ENCODE results near the gene USP25. TPM values are rescaled to one million over a fixed set of nuclear protein-coding genes. Genes with fewer than 3 reads are reported as not detected.

The USP25 gene
- total and polyA plus RNA-seq, 2 of the 8 experiments (the other 6 are each of a cell fraction or from before 2014, with no cell fraction given) = 11.2 to 48.1 TPM

GRCh38 chr21:15752763-15753407 is 23.1 kb downstream of the USP25 start:
- ChIA-PET POLR2A (ENCODE audit: partially characterized antibody) (interaction anchor here (0.6 to 4.0 kb wide), 11 partner anchors 9 to 68 kb away, joined by 3 to 26 read pairs (median 5); partner anchors contain the start of gene USP25), CTCF (ENCODE audit: partially characterized antibody) (interaction anchor here (0.8 to 2.1 kb wide), 6 partner anchors 8 to 161 kb away, joined by 3 to 6 read pairs (median 3); no protein-coding TSS in a partner anchor)
- H3K23me2 ChIP-seq (ENCODE audit: low read depth, low read length) = no peaks in the 10 kb centered on the region
- no peaks in the 10 kb centered on the region for H3K79me1 ChIP-seq (ENCODE audit: low read depth, low read length)
- H2BK20ac ChIP-seq (ENCODE audit: low read length) = no peak overlapping the region
- H3K4me3 ChIP-seq (ENCODE audit: extremely low read depth in 1 of 4, insufficient read depth in 2 of 4, low read depth in 3 of 4, low read length in 4 of 4) = peak overlapping the region in 1 of 4 experiments; percentile 41; a peak in 1 of 8 replicates
- DNase-seq (ENCODE audit: low read depth in 1 of 2, low spot score in 2 of 2) (peak; percentile 86 to 94), FAIRE-seq (peak; percentile 100)
- H4K8ac ChIP-seq (ENCODE audit: extremely low read depth, insufficient read depth, low read length) = no peak overlapping the region
- H3K23ac ChIP-seq (ENCODE audit: insufficient read length) = no peak overlapping the region
- 4% methylated on average over 3 of the region's 3 CpGs; no CpG with 5 or more reads in 1 of the 2 experiments for WGBS, 2 experiments (ENCODE audit: extremely low coverage in 1 of 2, insufficient coverage in 1 of 2, insufficient read length in 1 of 2, insufficient replicate concordance in 2 of 2, low coverage in 1 of 2, low lambda C conversion rate in 2 of 2, missing lambda C conversion rate in 1 of 2)
- 0 out of 7 replicates have a peak overlapping the region, but pooled peaks of 1 of the 4 experiments have one; percentile 13 for H3K9ac ChIP-seq (replicated peaks in 1 of 4; ENCODE audit: extremely low read depth in 1 of 4, low read depth in 3 of 4, low read length in 3 of 4)
- H2AFZ ChIP-seq (ENCODE audit: low read length) = no peak overlapping the region
- H2AK5ac ChIP-seq (ENCODE audit: low read depth, low read length) = no peak overlapping the region
- no peak overlapping the region for H2BK15ac ChIP-seq (ENCODE audit: low read length)
- peaks cover 23 to 93% of the 10 kb centered on the region in 2 experiments for H3K79me2 ChIP-seq (ENCODE audit: control insufficient read depth in 1 of 2, insufficient read depth in 2 of 2, low read length in 2 of 2)
- H2BK12ac ChIP-seq (ENCODE audit: low read depth, low read length) = no peak overlapping the region; the same call in 1 of the 2 replicates
- H3K18ac ChIP-seq (ENCODE audit: extremely low read depth, low read length) = no peak overlapping the region
- peak overlapping the region; percentile 57 for H4K5ac ChIP-seq (ENCODE audit: insufficient read length, low read depth, low read length)
- H4K91ac ChIP-seq (replicated peaks; ENCODE audit: insufficient read length, low read length) = no peak overlapping the region
- H2BK120ac ChIP-seq (replicated peaks; ENCODE audit: low read depth, low read length) = no peak overlapping the region
- H3K9me3 ChIP-seq (ENCODE audit: insufficient read depth in 2 of 2, low read depth in 1 of 2, low read length in 1 of 2) = peaks cover 0 to 5% of the 10 kb centered on the region in 2 experiments; a peak in 1 of 4 replicates
- peak overlapping the region; percentile 2 to 42; a peak in 3 of 4 replicates for H3K4me2 ChIP-seq (ENCODE audit: insufficient read depth in 1 of 2, low read depth in 2 of 2, low read length in 2 of 2)
- no peaks in the 10 kb centered on the region for H3K27me3 ChIP-seq (replicated peaks in 1 of 4; ENCODE audit: control insufficient read depth in 3 of 4, extremely low read depth in 1 of 4, insufficient read depth in 3 of 4, low read length in 3 of 4)
- H2BK5ac ChIP-seq (ENCODE audit: low read depth, low read length) = no peak overlapping the region
- peaks cover 9% of the 10 kb centered on the region in 2 experiments for H4K20me1 ChIP-seq (replicated peaks in 1 of 2; ENCODE audit: control insufficient read depth in 1 of 2, insufficient read depth in 2 of 2, low read length in 2 of 2)
- H3K27ac ChIP-seq (ENCODE audit: low read depth, low read length) = peak overlapping the region; percentile 52; the same call in 1 of the 2 replicates
- H3K4ac ChIP-seq (replicated peaks; ENCODE audit: insufficient read length, low read depth, low read length) = no peak overlapping the region
- no peak overlapping the region for H3K56ac ChIP-seq (replicated peaks; ENCODE audit: insufficient read length, low read depth, low read length)
- H3K36me3 ChIP-seq (ENCODE audit: control insufficient read depth in 2 of 4, insufficient read depth in 4 of 4, low read length in 3 of 4) = peaks cover 0 to 4% (median under 1%) of the 10 kb centered on the region in 4 experiments; a peak in 2 of 8 replicates
- H3K4me1 ChIP-seq (replicated peaks in 1 of 4; ENCODE audit: control insufficient read depth in 3 of 4, insufficient read depth in 4 of 4, low read length in 3 of 4) = peaks cover 1 to 26% (median 17%) of the 10 kb centered on the region in 4 experiments; a peak in 6 of 7 replicates
- no peak overlapping the region for H3K14ac ChIP-seq (ENCODE audit: insufficient read length)
- no peak for TF ChIP-seq FOSL1 (IDR thresholded peaks at IDR 0.05; ENCODE audit: insufficient read depth, low read depth, low read length)
- TF ChIP-seq GABPA (IDR thresholded peaks at IDR 0.05; ENCODE audit: borderline replicate concordance, insufficient read depth, low read length) = no peak
- TF ChIP-seq KDM5A (IDR thresholded peaks at IDR 0.05; ENCODE audit: low read length) = no peak
- TF ChIP-seq CREB1 (IDR thresholded peaks at IDR 0.05) = peak; percentile 89
- TF ChIP-seq PHF8 (conservative IDR thresholded peaks at IDR 0.05; ENCODE audit: low read depth, low read length) = no peak
- peak in 1 of 2 experiments; percentile 96; a peak in 2 of 3 replicates for TF ChIP-seq EP300 (IDR thresholded peaks at IDR 0.05; ENCODE audit: borderline replicate concordance in 1 of 2, low read depth in 2 of 2, low read length in 2 of 2)
- no peak for TF ChIP-seq CHD2 (IDR thresholded peaks at IDR 0.05; ENCODE audit: low read length)
- no peak for TF ChIP-seq RFX5 (IDR thresholded peaks at IDR 0.05; ENCODE audit: borderline replicate concordance, low read depth, low read length)
- TF ChIP-seq NRF1 (IDR thresholded peaks at IDR 0.05; ENCODE audit: low read depth, low read length) = no peak
- no peak for TF ChIP-seq CBX8 (IDR thresholded peaks at IDR 0.05; ENCODE audit: borderline replicate concordance, low read depth, low read length)
- TF ChIP-seq, protein P1, sequence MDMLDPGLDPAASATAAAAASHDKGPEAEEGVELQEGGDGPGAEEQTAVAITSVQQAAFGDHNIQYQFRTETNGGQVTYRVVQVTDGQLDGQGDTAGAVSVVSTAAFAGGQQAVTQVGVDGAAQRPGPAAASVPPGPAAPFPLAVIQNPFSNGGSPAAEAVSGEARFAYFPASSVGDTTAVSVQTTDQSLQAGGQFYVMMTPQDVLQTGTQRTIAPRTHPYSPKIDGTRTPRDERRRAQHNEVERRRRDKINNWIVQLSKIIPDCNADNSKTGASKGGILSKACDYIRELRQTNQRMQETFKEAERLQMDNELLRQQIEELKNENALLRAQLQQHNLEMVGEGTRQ (IDR thresholded peaks at IDR 0.05; ENCODE audit: low read length) = peak; percentile 85

All from H1 (cell line).